ENCODE data around the gene FTO.

FTO gene

DNA sequence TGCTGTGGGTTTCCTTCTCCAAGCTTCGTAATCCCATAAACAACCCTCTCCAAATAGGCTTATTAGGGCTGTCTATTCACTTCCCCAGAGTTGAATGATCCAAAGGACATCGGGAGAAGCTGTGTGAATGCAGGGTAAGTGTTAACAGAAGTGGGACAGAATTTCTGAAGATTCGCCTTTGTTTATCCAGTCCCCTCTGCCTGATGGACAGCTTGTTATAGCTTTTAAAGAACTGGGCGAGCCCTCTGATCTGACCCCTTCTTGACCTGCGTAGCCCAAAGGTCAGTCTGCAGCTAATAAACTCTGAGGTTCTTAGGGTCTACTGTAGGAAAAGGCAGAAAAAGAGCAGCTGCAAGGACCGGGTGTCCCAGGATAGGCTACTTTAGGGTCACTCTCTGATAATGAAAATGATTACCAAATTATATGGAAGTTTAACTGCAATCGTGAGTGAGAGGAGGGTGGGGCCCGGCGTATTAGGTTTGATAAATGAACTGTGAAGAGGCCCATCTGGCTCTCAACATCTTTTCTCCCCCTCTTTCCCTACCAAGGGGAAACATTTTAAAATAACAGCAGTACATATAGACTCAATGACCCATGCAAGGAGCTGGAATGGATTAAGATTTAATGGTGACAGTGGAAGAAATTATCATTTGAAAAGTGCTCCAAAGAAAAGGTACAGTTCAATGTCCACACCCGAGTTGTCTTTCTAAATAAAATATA lies 233.4 kb downstream of the FTO start:
- DNase-seq = no peak

GRCh38 chr16:53944025-53944424 lies 240.1 kb downstream of the FTO start:
- DNase-seq = no peak

- DNase-seq = no peak
Measured at GRCh38 chr16:53945996-53946395, 242.0 kb downstream of the FTO start.

- no peak for DNase-seq
Measured at GRCh38 chr16:53946746-53947386, 242.9 kb downstream of the FTO start.

DNA sequence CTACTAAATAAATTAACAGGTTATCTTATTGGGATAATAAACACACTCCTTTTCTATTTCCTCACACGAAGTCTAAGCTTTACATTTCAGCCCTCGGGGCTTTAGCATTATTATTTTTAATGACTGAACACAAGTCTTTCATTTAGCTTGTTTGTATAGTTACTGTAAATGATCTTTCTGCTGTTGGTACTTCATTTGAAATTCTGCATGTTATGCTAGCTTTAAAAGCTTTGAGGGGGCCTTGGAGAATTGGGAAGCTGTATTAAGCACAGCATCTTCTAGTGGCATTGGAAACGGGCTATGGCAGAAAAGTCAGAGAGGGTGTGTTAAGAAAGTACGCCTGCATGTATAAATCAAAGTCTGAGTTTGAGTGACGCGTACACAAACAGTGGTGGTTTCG lies 243.7 kb downstream of the FTO start:
- no peak for DNase-seq

GRCh38 chr16:53948326-53948725 lies 244.4 kb downstream of the FTO start:
- DNase-seq = no peak

DNA sequence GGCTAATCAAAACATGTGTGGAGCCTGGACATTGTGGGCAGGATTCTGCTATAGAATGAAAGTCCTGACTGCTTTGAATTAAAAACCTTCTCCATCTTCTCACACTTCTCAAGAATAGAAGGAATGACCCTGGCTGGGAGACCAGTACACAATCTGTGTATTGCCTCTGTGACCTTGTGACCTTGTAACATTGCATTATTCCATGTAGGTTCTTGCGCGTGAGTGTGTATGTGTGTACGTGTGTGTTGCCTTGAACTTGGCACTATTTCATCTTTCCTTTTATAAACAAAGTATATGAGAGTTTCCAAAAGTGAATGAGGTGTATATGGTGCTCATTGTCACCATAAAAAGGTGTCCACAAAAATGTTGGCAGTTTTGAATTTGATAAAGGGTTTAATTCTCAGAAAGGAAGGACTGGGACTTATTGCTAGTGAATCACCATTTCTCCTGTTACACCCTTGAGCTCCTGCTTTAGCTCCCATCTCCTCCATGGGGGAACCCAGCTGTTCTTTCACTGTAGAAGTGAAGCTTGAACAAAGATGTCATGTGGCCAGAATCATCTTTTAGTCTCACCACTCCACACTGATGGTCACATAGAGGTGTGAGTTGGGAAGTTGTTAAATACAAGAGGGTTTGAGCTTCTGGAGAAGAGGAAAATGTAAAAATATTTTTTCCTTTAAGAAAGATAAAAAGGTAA lies 244.9 kb downstream of the FTO start:
- no peak for DNase-seq

DNA sequence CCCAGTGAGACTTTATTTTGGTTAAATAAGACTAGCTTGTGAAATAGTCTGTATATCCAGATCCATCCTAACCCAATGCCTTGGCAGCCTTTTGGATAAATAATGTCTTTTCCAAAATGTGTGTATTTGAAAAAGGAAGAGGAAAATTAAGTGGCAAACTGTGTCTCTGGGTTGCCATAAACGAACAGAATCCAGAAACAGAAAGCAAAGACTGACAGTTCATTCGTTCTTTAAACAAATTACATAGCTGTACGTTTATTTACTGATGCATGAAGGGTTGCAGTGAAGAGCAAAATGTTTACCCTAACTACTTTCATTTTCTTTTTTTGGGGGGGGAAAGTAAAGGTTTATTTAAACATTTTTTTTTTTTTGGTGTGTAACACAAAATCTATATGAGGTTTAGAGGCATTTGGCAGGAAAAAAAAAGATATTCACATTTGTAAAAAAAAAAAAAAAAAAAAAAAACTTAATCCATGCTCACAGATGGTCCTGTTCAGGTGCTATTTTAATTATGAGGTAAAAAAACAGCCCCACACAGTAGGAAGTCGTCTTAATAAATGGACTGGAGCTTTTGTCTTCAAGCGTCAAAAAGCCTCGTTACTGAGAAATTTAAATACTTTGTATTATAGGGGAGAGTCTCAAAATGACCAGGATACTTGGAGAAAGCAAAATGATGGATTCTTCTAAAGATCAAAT lies 245.9 kb downstream of the FTO start:
- DNase-seq = peak in 1 of 14 donors; percentile 16

GRCh38 chr16:53950677-53951076 lies 246.7 kb downstream of the FTO start:
- no peak for DNase-seq

GRCh38 chr16:53952215-53953208 lies 248.6 kb downstream of the FTO start:
- no peak for DNase-seq

DNA sequence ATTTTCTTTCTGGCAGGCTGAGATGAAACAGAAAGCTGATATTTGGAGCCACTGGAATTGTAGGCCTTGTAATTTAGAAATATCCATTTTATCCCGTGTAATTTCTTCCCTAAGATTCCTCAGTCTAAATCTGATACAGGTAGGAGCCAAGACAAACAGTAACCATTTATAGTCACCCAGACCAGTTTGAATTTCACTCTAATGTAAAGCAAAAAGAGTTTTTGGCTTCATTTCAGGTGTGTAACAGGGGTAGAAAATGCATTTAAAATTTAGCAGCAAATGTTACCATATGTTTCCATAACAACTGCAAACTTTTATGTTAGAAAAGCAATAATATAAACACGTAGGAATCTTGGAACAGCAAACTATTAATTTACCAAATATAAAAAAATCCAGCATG lies 249.4 kb downstream of the FTO start:
- DNase-seq = no peak

DNA sequence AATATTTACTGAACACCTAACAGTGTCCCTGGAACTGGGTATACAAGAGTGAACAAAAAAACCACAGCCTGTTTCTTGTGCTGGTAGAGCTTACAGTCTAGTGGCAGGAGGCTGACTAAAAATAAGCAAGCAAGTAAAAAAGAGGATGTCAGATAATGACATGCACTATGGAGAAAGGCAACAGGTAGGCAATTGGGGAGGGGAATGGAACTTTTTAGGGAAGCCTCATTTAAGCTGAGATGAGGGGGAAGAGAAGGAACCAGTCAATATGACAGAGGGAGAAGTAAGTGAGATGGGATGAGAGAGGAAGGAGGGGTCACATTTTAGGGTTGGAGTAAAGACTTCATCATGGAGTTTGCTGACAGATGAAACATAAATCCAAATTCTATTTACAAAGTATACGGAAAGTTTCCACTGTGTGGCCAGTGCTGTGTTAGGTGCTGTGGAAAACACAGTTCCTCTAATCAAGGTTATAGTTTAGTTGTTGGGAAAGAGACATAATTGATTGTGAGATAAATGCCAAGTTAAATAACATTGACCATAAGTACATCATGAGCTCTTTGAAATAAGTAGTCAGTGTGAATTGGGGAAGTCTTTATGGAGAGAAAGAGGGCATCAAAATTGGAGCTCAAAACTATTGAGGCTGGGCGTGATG lies 251.4 kb downstream of the FTO start:
- DNase-seq = no peak

- DNase-seq = peak in 6 of 14 donors; percentile 3 to 30 (median 18)
Measured at GRCh38 chr16:53958341-53958880, 254.5 kb downstream of the FTO start.

GRCh38 chr16:53960050-53960812 lies 256.3 kb downstream of the FTO start:
- DNase-seq = no peak

DNA sequence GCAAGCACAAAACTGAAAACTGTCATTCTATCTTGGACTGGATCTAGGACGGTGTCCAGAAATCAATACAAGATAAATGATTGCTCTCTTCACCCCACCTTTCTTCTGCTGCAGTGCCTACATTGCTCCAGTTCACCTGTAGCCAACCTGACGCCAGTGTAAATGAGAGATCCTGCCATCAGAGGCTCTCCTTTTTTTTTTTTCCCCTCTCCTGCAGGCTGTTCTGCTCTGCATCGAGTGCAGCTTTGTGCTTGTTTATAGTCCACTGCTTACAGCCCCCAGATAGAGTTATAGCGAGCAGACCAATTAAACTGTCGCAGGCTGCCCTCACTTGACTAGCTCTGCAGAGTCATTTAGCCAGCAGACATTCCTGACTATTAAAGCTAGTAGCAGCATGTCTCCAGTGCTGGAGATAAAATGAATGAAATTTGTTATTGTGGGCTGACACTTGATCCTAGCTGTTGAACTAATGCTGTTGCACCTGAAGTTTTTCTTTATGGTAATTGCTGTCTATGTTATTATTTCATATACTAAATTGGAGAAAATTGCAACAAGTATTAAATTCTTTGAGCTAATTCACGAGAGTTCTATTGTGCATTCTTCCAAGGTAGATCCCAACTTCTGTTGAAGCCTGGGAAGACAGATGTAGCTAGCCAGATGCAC lies 257.1 kb downstream of the FTO start:
- no peak for DNase-seq

- no peak for DNase-seq
Measured at GRCh38 chr16:53962041-53962440, 258.1 kb downstream of the FTO start.

DNA sequence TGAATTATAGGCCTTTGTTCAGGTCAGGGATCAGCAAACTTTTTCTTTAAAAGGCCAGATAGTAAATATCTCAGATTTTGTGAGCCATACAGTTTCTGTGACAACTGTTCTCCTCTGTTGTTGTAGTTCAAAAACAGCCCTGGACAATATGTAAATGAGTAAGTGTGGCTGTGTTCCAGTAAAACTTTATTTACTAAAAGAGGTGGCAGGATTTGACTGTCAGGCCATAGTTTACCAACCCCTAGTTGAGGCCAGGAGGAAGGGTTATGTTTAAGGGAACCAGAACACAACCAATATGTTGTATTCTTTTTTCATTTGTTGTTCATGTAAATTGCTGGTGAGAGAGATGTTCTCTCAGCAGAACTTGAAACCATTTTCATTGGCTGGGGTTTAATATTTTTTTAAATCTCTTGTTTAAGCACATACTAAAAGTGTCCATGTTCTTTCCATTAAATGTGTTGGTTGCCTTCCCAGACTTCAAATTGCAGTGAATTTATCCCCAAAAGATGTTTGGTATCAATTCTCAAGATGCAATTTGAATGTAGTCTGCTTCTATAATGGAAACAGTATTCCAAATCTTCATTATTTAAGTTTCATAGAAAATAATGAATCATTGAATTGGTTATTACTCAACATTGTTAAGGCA lies 260.3 kb downstream of the FTO start:
- DNase-seq = no peak

DNA sequence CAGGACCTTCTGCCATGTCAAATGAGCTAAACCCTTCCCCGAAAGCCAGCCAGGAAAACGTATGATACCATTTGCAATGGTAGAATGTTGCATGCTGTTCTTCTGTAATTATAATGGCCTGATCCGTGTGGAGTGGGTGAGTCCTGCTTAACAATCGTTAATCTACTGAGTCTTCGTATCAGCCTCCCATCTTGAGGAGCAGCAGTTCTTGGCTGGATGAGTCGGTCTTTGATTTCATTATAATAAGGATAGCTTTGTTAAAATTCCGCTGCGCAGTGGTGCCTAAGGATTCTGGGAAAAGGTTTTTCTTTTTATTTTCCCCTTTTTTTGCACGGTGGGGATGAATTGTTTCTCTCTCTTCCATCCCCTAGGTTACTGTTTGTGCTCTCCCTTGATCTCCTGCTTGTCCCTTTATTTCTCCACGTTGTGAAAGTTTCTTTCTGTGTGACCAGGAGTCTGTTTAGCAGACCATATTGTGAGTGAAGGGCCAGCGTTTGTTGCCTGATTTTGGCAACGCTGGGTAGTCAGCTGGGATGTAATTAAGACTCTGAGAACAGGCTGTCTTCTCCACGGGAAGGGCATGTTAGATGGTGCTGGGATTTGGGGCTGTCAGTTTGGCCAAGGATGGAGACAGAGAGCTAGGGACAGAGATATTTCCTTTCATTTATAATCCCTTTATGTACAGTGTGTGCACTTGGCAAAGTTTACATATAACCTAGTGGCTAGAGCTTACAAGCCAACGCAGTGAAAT lies 263.0 kb downstream of the FTO start:
- peak in 9 of 14 donors; percentile 8 to 99 (median 36) for DNase-seq

All from C1 segment of cervical spinal cord (tissue), 14 donors.